MG63 (cell line): Measurements from ENCODE around the gene DBX2. TPM values are rescaled to one million over a fixed set of nuclear protein-coding genes. Genes with fewer than 3 reads are reported as not detected.
"Not testable (repeated sequence)": the region's sequence is repeated elsewhere in the genome, so short reads cannot be mapped to it uniquely, and the experiment has no call there.

Experiments
- DNase-seq: peaks from one replicate; pipeline ENCODE4 v3.0.0-alpha.2; 2020
- H3K27me3 ChIP-seq: fragments of 250-450 bp; sonication (Bioruptor Pico); 2 replicates; pipeline ENCODE4 v1.5.1; 2020; ENCODE audit warnings: mild to moderate bottlenecking, moderate library complexity
- H3K36me3 ChIP-seq: fragments of 250-450 bp; sonication (Bioruptor Pico); 2 replicates; pipeline ENCODE4 v1.5.1; 2020; ENCODE audit warnings: mild to moderate bottlenecking, moderate library complexity
- H3K4me3 ChIP-seq: fragments of 250-450 bp; sonication (Bioruptor Pico); 2 replicates; pipeline ENCODE4 v1.5.1; 2020; ENCODE audit warnings: mild to moderate bottlenecking, moderate library complexity
- H3K9me3 ChIP-seq: fragments of 250-450 bp; sonication (Bioruptor Pico); 2 replicates; pipeline ENCODE4 v1.5.1; 2020; ENCODE audit warnings: mild to moderate bottlenecking, moderate library complexity
- total RNA-seq: library from RNA; depleted of rRNA; stranded (reverse); fragments of >200 nt; shearing (Covaris generic); gene quantifications from 2 replicates; pipeline ENCODE4 v1.2.3, GENCODE V29; 2014; ENCODE audit warnings: low replicate concordance; rRNA removed

DBX2 gene
- total RNA-seq, 1 experiment from 2014 or later: not detected

- DNase-seq: no peak
- Histone ChIP-seq H3K36me3 (no peaks in the 10 kb centered on the region), H3K4me3 (no peak overlapping the region), H3K9me3 (no peaks in the 10 kb centered on the region), H3K27me3 (no peaks in the 10 kb centered on the region)
These were observed 11.1 kb downstream of the DBX2 start for GRCh38 chr12:45039757-45040156.

- H3K27me3 ChIP-seq: no peaks in the 10 kb centered on the region
- no peaks in the 10 kb centered on the region for H3K9me3 ChIP-seq
- DNase-seq: no peak
- H3K4me3 ChIP-seq: no peak overlapping the region
- H3K36me3 ChIP-seq: no peaks in the 10 kb centered on the region
These were observed 16.0 kb downstream of the DBX2 start for GRCh38 chr12:45034861-45035265.

GRCh38 chr12:45017916-45018315, 33.0 kb downstream of the DBX2 start:
- no peak for DNase-seq
- H3K36me3 ChIP-seq: no peaks in the 10 kb centered on the region
- no peak overlapping the region for H3K4me3 ChIP-seq
- no peaks in the 10 kb centered on the region for H3K27me3 ChIP-seq
- no peaks in the 10 kb centered on the region for H3K9me3 ChIP-seq

- Histone ChIP-seq H3K36me3 (no peaks in the 10 kb centered on the region), H3K9me3 (no peaks in the 10 kb centered on the region), H3K27me3 (no peaks in the 10 kb centered on the region), H3K4me3 (no peak overlapping the region)
- DNase-seq: no peak
These were observed 36.5 kb downstream of the DBX2 start for GRCh38 chr12:45014396-45014795.

GRCh38 chr12:45012749-45013148, 38.1 kb downstream of the DBX2 start:
- H3K27me3 ChIP-seq: no peaks in the 10 kb centered on the region
- H3K36me3 ChIP-seq: no peaks in the 10 kb centered on the region
- no peaks in the 10 kb centered on the region for H3K9me3 ChIP-seq
- no peak overlapping the region for H3K4me3 ChIP-seq
- no peak for DNase-seq

GRCh38 chr12:45010059-45010458, 40.8 kb downstream of the DBX2 start:
- Histone ChIP-seq H3K36me3 (no peaks in the 10 kb centered on the region), H3K27me3 (no peaks in the 10 kb centered on the region), H3K4me3 (no peak overlapping the region), H3K9me3 (no peaks in the 10 kb centered on the region)
- no peak for DNase-seq

- H3K9me3 ChIP-seq: no peaks in the 10 kb centered on the region
- no peaks in the 10 kb centered on the region for H3K27me3 ChIP-seq
- no peaks in the 10 kb centered on the region for H3K36me3 ChIP-seq
- no peak for DNase-seq
- no peak overlapping the region for H3K4me3 ChIP-seq
These were observed 42.7 kb downstream of the DBX2 start for GRCh38 chr12:45008211-45008610.

GRCh38 chr12:44999355-44999754, 51.5 kb downstream of the DBX2 start:
- Histone ChIP-seq H3K9me3 (no peaks in the 10 kb centered on the region), H3K27me3 (no peaks in the 10 kb centered on the region), H3K36me3 (no peaks in the 10 kb centered on the region), H3K4me3 (no peak overlapping the region)
- DNase-seq: no peak

GRCh38 chr12:44993161-44993560, 57.7 kb downstream of the DBX2 start:
- H3K36me3 ChIP-seq: no peaks in the 10 kb centered on the region
- H3K4me3 ChIP-seq: no peak overlapping the region
- no peaks in the 10 kb centered on the region for H3K9me3 ChIP-seq
- no peak for DNase-seq
- no peaks in the 10 kb centered on the region for H3K27me3 ChIP-seq

- not testable (repeated sequence) for H3K36me3 ChIP-seq, DNase-seq, H3K4me3 ChIP-seq, H3K27me3 ChIP-seq, H3K9me3 ChIP-seq
These were observed 66.0 kb downstream of the DBX2 start for GRCh38 chr12:44984863-44985262.

- H3K4me3 ChIP-seq: no peak overlapping the region
- no peaks in the 10 kb centered on the region for H3K9me3 ChIP-seq
- H3K27me3 ChIP-seq: no peaks in the 10 kb centered on the region
- H3K36me3 ChIP-seq: no peaks in the 10 kb centered on the region
- no peak for DNase-seq
These were observed 71.0 kb downstream of the DBX2 start for GRCh38 chr12:44979918-44980317.

- Histone ChIP-seq H3K4me3 (no peak overlapping the region), H3K9me3 (no peaks in the 10 kb centered on the region), H3K27me3 (no peaks in the 10 kb centered on the region), H3K36me3 (no peaks in the 10 kb centered on the region)
- DNase-seq: no peak
These were observed 74.7 kb downstream of the DBX2 start for GRCh38 chr12:44976246-44976645.

- no peak overlapping the region for H3K4me3 ChIP-seq
- no peaks in the 10 kb centered on the region for H3K27me3 ChIP-seq
- no peaks in the 10 kb centered on the region for H3K36me3 ChIP-seq
- DNase-seq: peak; percentile 4
- H3K9me3 ChIP-seq: no peaks in the 10 kb centered on the region
These were observed 78.0 kb downstream of the DBX2 start for GRCh38 chr12:44972746-44973421.

- Histone ChIP-seq H3K4me3 (no peak overlapping the region), H3K9me3 (no peaks in the 10 kb centered on the region), H3K36me3 (no peaks in the 10 kb centered on the region), H3K27me3 (no peaks in the 10 kb centered on the region)
- DNase-seq: no peak
These were observed 81.9 kb downstream of the DBX2 start for GRCh38 chr12:44968965-44969364.

Other genes starting within 250 kb of the DBX2 start
- 3.8 TPM in 1 of 2 replicates, not detected in the other for gene NELL2, start 174.8 kb downstream of the DBX2 start, total RNA-seq
- 20.4 and 33.8 TPM in 2 replicates for gene ANO6, start 165.0 kb upstream of the DBX2 start, total RNA-seq